HepG2 (cell line): ENCODE measurements around the gene MROH2A. TPM values are rescaled to one million over a fixed set of nuclear protein-coding genes. Genes with fewer than 3 reads are reported as not detected.

Experiments
- ATAC-seq: fragments of 200-7000 bp; cut with Tn5 transposase; 3 replicates; pipeline ENCODE4 v1.9.1; 2020; ENCODE audit warnings: mild to moderate bottlenecking, moderate library complexity
- BruUV-seq: library from RNA; stranded (reverse); fragments of 400-500 nt; replicated peaks from 2 replicates; lab custom pipeline; 2021; lab: Mats Ljungman, UMichigan
- CTCF ChIA-PET: fragments of 300-600 bp; formaldehyde crosslinking; extraction: SDS; loops from one replicate; lab custom pipeline; 2021; ENCODE audit warnings: low total read pairs, inconsistent platforms, low intra/inter-chr PET ratio; lab: Yijun Ruan, JAX
- POLR2A ChIA-PET: fragments of 350-600 bp; sonication (Branson Sonifier 250); formaldehyde crosslinking; loops from one replicate; lab custom pipeline; 2020; ENCODE audit warnings: antibody characterized with exemption, inconsistent platforms; lab: Yijun Ruan, JAX
- DNase-seq: peaks from one replicate; pipeline ENCODE4 v3.0.0-alpha.2; 2015; ENCODE audit warnings: low spot score
- FAIRE-seq: peaks from 3 replicates; lab custom pipeline; 2011; peaks lifted over from hg19 to GRCh38; lab: Jason Lieb, UNC
- H2AFZ ChIP-seq: one replicate; pipeline ENCODE4 v1.6.1; 2011; ENCODE audit warnings: low read length, inconsistent platforms
- H3K27ac ChIP-seq: fragments of 300-600 bp; 3 replicates; pipeline ENCODE4 v1.8.0; 2011; ENCODE audit warnings: mixed run types, mild to moderate bottlenecking, mixed read lengths, low read length, inconsistent platforms; ENCODE audit not compliant: insufficient read depth; ENCODE audit errors: extremely low read length
- H3K27me3 ChIP-seq, 2 experiments: fragments of 200-600 bp in 1 of 2; 2 replicates in 1 of 2; 3 replicates in 1 of 2; pipeline versions ENCODE4 v1.6.0 to v1.8.0; 2011; ENCODE audit warnings: low read length in 2 of 2, mild to moderate bottlenecking in 2 of 2, moderate library complexity in 2 of 2, inconsistent platforms in 1 of 2; ENCODE audit not compliant: insufficient read depth in 2 of 2, control insufficient read depth in 1 of 2
- H3K36me3 ChIP-seq, 2 experiments: fragments of 200-600 bp in 1 of 2; replicated peaks in 1 of 2; 2 replicates in 1 of 2; 3 replicates in 1 of 2; pipeline versions ENCODE4 v1.5.1 to v1.8.0; 2011; ENCODE audit warnings: low read length in 2 of 2, inconsistent platforms in 1 of 2; ENCODE audit not compliant: insufficient read depth in 2 of 2, control insufficient read depth in 1 of 2
- H3K4me1 ChIP-seq: 2 replicates; pipeline ENCODE4 v1.5.1; 2012; ENCODE audit warnings: low read length, inconsistent platforms; ENCODE audit not compliant: insufficient read depth
- H3K4me2 ChIP-seq: 2 replicates; pipeline ENCODE4 v1.6.0; 2011; ENCODE audit warnings: low read depth, low read length, inconsistent platforms
- H3K4me3 ChIP-seq, 3 experiments: fragments of 200-600 bp in 1 of 3; sonication (generic), shearing (Covaris generic) in 1 of 3; replicated peaks in 1 of 3; 2 replicates each; pipeline ENCODE4 v1.5.1; 2011 to 2016; ENCODE audit warnings: low read length in 3 of 3, inconsistent platforms in 2 of 3, low read depth in 2 of 3, mild to moderate bottlenecking in 2 of 3, control low read depth in 1 of 3, mixed read lengths in 1 of 3; ENCODE audit not compliant: insufficient read depth in 1 of 3
- H3K79me2 ChIP-seq: one replicate; pipeline ENCODE4 v1.6.1; 2011; ENCODE audit warnings: low read length, inconsistent platforms; ENCODE audit not compliant: insufficient read depth
- H3K9ac ChIP-seq: 2 replicates; pipeline ENCODE4 v1.6.0; 2011; ENCODE audit warnings: mild to moderate bottlenecking, low read depth, low read length, inconsistent platforms; ENCODE audit not compliant: insufficient read depth
- H3K9me3 ChIP-seq: 2 replicates; pipeline ENCODE4 v1.5.1; 2012; ENCODE audit warnings: mild to moderate bottlenecking, low read length
- H4K20me1 ChIP-seq: 2 replicates; pipeline ENCODE4 v1.6.0; 2011; ENCODE audit warnings: inconsistent platforms, mild to moderate bottlenecking, low read length, moderate library complexity; ENCODE audit not compliant: insufficient read depth
- ADNP ChIP-seq: sonication (generic); formaldehyde crosslinking; IDR thresholded peaks from 2 replicates; pipeline ENCODE4 v1.4.0; 2020; ENCODE audit warnings: missing genetic modification reagents
- IKZF4 ChIP-seq: sonication (generic); formaldehyde crosslinking; IDR thresholded peaks from 2 replicates; pipeline ENCODE4 v1.5.1; 2020; ENCODE audit warnings: borderline replicate concordance, mild to moderate bottlenecking, low read depth, missing genetic modification reagents; ENCODE audit errors: not compliant biosample characterization
- MAFF ChIP-seq: IDR thresholded peaks from 2 replicates; pipeline ENCODE4 v1.6.1; 2011; ENCODE audit warnings: low read depth, low read length, improper control_type of control experiment
- NFE2L1 ChIP-seq: sonication (generic); formaldehyde crosslinking; IDR thresholded peaks from 2 replicates; pipeline ENCODE4 v1.4.0; 2020; ENCODE audit warnings: missing genetic modification reagents, mild to moderate bottlenecking, borderline replicate concordance
- SIN3B ChIP-seq: fragments of 150-350 bp; IDR thresholded peaks from 2 replicates; pipeline ENCODE4 v1.6.1; 2014; ENCODE audit warnings: low read length
- ZBTB42 ChIP-seq: sonication (generic); formaldehyde crosslinking; IDR thresholded peaks from 2 replicates; pipeline ENCODE4 v1.5.0; 2020; ENCODE audit warnings: mild to moderate bottlenecking, missing genetic modification reagents
- ZBTB44 ChIP-seq: sonication (generic); formaldehyde crosslinking; IDR thresholded peaks from 2 replicates; pipeline ENCODE4 v1.4.0; 2020; ENCODE audit warnings: missing genetic modification reagents
- ZFP90 ChIP-seq: sonication (generic); formaldehyde crosslinking; IDR thresholded peaks from 2 replicates; pipeline ENCODE4 v1.8.0; 2022; ENCODE audit warnings: missing genetic modification reagents, mild to moderate bottlenecking, inconsistent platforms, borderline replicate concordance
- ZNF30 ChIP-seq: sonication (generic); formaldehyde crosslinking; IDR thresholded peaks from 2 replicates; pipeline ENCODE4 v1.5.0; 2020; ENCODE audit warnings: mild to moderate bottlenecking, missing genetic modification reagents
- WGBS: methylation state at CpG from one replicate; pipeline ENCODE4 v1.1.6; 2017; ENCODE audit warnings: low lambda C conversion rate; 5-methylcytosine and 5-hydroxymethylcytosine counted together
- in situ Hi-C: cut with HindIII; loops from 2 replicates; pipeline ENCODE4 v1.10.0; 2017; ENCODE audit warnings: low pct_unique_long_range_greater_than_20kb; ENCODE audit not compliant: extremely low pct_ligation_motif_present
- intact Hi-C: fragments of 100-400 bp; cut with micrococcal nuclease; formaldehyde crosslinking; loops from one replicate; pipeline ENCODE4 v1.10.0; 2022; ENCODE audit not compliant: unreplicated experiment
- polyA plus RNA-seq, 8 experiments: library from polyadenylated mRNA; depleted of rRNA in 3 of 8; stranded (reverse) in 7 of 8; unstranded in 1 of 8; fragments of >200 nt; fragmentation: Illumina TruSeq in 4 of 8; extraction: Trizol in 4 of 8; gene quantifications; 2 replicates each; pipeline versions ENCODE4 v1.2.1 to v1.2.3, GENCODE V29; 2011 to 2016; ENCODE audit warnings: low read depth in 4 of 8, missing spikeins in 1 of 8, mixed read lengths in 1 of 8; ENCODE audit not compliant: insufficient read depth in 1 of 8
- total RNA-seq, 5 experiments: library from RNA; depleted of rRNA; stranded (reverse); fragments of >200 nt; fragmentation: Illumina TruSeq; extraction: Trizol; gene quantifications; 2 replicates each; pipeline ENCODE4 v1.2.3, GENCODE V29; 2016; ENCODE audit warnings: low read depth in 1 of 5
- TF ChIP-seq, protein P1 (sequence below): sonication (generic); formaldehyde crosslinking; IDR thresholded peaks from 2 replicates; pipeline ENCODE4 v1.4.0; 2020; ENCODE audit warnings: missing genetic modification reagents

MROH2A gene
- total and polyA plus RNA-seq, 2 of the 13 experiments (the other 11 are each of a cell fraction or from before 2014, with no cell fraction given), result 0.03 to 0.04 TPM

GRCh38 chr2:233821709-233822100 is 43.6 kb downstream of the MROH2A start:
- Histone ChIP-seq H3K9me3 (no peaks in the 10 kb centered on the region), H3K27me3 (peaks cover 8 to 29% of the 10 kb centered on the region in 2 experiments), H3K36me3 (no peaks in the 10 kb centered on the region), H2AFZ (no peak overlapping the region), H3K79me2 (no peaks in the 10 kb centered on the region), H3K9ac (no peak overlapping the region), H3K4me1 (peaks cover 21% of the 10 kb centered on the region), H3K4me2 (no peak overlapping the region)
- FAIRE-seq, result no peak
- intact Hi-C loops, result no loop called here
- no peak for ATAC-seq
- BruUV-seq, result no TSS peak
- CTCF ChIA-PET, result no interaction called here
- no peak for DNase-seq
- in situ Hi-C loops, result no loop called here
- POLR2A ChIA-PET, result no interaction called here
- no peak for TF ChIP-seq ZNF30
- no peak for TF ChIP-seq ZFP90
- no peak for TF ChIP-seq ZBTB42 (CRISPR knock-in tag)
- TF ChIP-seq IKZF4 (CRISPR knock-in tag), result no peak
- TF ChIP-seq SIN3B, result no peak
- TF ChIP-seq NFE2L1 (CRISPR knock-in tag), result no peak
- no peak for TF ChIP-seq ADNP (CRISPR knock-in tag)
- TF ChIP-seq, protein P1, sequence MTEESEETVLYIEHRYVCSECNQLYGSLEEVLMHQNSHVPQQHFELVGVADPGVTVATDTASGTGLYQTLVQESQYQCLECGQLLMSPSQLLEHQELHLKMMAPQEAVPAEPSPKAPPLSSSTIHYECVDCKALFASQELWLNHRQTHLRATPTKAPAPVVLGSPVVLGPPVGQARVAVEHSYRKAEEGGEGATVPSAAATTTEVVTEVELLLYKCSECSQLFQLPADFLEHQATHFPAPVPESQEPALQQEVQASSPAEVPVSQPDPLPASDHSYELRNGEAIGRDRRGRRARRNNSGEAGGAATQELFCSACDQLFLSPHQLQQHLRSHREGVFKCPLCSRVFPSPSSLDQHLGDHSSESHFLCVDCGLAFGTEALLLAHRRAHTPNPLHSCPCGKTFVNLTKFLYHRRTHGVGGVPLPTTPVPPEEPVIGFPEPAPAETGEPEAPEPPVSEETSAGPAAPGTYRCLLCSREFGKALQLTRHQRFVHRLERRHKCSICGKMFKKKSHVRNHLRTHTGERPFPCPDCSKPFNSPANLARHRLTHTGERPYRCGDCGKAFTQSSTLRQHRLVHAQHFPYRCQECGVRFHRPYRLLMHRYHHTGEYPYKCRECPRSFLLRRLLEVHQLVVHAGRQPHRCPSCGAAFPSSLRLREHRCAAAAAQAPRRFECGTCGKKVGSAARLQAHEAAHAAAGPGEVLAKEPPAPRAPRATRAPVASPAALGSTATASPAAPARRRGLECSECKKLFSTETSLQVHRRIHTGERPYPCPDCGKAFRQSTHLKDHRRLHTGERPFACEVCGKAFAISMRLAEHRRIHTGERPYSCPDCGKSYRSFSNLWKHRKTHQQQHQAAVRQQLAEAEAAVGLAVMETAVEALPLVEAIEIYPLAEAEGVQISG (CRISPR knock-in tag), result no peak
- no peak for TF ChIP-seq ZBTB44 (CRISPR knock-in tag)
- no peak for TF ChIP-seq MAFF
- TF ChIP-seq, all 625 proteins: peak for 0
- WGBS, result 84% methylated on average over 5 of the region's 8 CpGs
- Histone ChIP-seq H3K4me3 (no peak overlapping the region), H3K27ac (no peak overlapping the region), H4K20me1 (no peaks in the 10 kb centered on the region)
